Measurements from ENCODE around the gene DAGLB.
"Not testable (repeated sequence)": the region's sequence is repeated elsewhere in the genome, so short reads cannot be mapped to it uniquely, and the experiment has no call there.

DAGLB gene

GRCh38 chr7:6479067-6479466, 31.3 kb upstream of the DAGLB start:
- TF ChIP-seq CTCF (IDR thresholded peaks at IDR 0.05), result no peak
- no peak for DNase-seq (ENCODE audit: low spot score)
- Histone ChIP-seq H3K27ac (no peak overlapping the region), H3K4me3 (no peak overlapping the region)

GRCh38 chr7:6478186-6478585, 30.4 kb upstream of the DAGLB start:
- H3K4me3 ChIP-seq, result no peak overlapping the region
- no peak for TF ChIP-seq CTCF (IDR thresholded peaks at IDR 0.05)
- H3K27ac ChIP-seq, result no peak overlapping the region
- no peak for DNase-seq (ENCODE audit: low spot score)

GRCh38 chr7:6477318-6477660, 29.5 kb upstream of the DAGLB start:
- H3K4me3 ChIP-seq, result no peak overlapping the region
- TF ChIP-seq CTCF (IDR thresholded peaks at IDR 0.05), result no peak
- H3K27ac ChIP-seq, result no peak overlapping the region
- no peak for DNase-seq (ENCODE audit: low spot score)

DNA sequence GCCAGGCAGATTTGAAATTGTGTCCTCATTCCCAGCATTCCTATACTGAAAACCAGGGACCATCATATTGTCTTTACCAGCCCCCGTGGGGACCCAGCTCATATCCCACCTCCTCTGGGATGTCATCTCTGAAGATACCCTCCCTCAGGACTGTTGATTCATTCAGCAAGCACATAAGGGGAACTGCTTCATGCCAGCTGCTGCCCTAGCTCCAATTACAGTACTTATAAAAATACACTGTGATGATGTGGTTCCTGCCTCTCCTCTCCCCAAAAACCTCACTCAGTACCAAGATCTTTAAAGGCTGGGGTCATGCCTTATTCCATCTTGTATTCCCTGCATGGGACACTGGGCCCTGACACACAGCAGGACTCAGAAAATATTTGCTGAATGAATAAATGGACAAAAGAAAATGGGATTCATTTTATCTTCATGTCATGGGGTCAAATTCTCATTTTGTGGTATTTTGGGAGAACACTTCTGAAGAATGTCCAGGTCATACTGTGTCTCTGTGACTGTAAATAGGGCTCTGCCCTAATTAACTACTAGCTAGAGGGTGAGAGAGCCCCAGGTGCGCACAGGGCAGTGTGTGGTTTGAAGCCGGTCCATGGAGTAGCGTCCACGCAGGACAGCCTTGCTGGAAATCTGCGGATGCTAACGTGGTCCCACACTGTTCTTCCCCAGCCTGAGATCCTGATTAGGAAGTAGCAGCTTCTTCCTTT, 29.0 kb upstream of the DAGLB start:
- no peak for TF ChIP-seq CTCF (IDR thresholded peaks at IDR 0.05)
- no peak overlapping the region for H3K4me3 ChIP-seq
- DNase-seq (ENCODE audit: low spot score), result no peak
- no peak overlapping the region for H3K27ac ChIP-seq

GRCh38 chr7:6475433-6476186, 27.9 kb upstream of the DAGLB start:
- no peak for DNase-seq (ENCODE audit: low spot score)
- no peak overlapping the region for H3K27ac ChIP-seq
- no peak for TF ChIP-seq CTCF (IDR thresholded peaks at IDR 0.05)

GRCh38 chr7:6465862-6466261, 18.1 kb upstream of the DAGLB start:
- no peak for TF ChIP-seq CTCF (IDR thresholded peaks at IDR 0.05)
- no peak overlapping the region for H3K4me3 ChIP-seq
- H3K27ac ChIP-seq, result no peak overlapping the region
- DNase-seq (ENCODE audit: low spot score), result no peak

More at GRCh38 chr7:6475433-6476186, 27.9 kb upstream of the DAGLB start:
- H3K4me3 ChIP-seq, result no peak overlapping the region

- H3K4me3 ChIP-seq, result not testable (repeated sequence)
Observed at GRCh38 chr7:6463609-6464008, 15.9 kb upstream of the DAGLB start.

More at GRCh38 chr7:6463609-6464008, 15.9 kb upstream of the DAGLB start:
- not testable (repeated sequence) for DNase-seq (ENCODE audit: low spot score); H3K27ac ChIP-seq

All from coronary artery (tissue), 2 donors.